ENCODE data around the gene PANK2. TPM values are rescaled to one million over a fixed set of nuclear protein-coding genes. Genes with fewer than 3 reads are reported as not detected.
A peak's percentile ranks its signal among the peaks of the same experiment; 100 is the strongest.
"Not testable (repeated sequence)": the region's sequence is repeated elsewhere in the genome, so short reads cannot be mapped to it uniquely, and the experiment has no call there.

PANK2 gene
- 53.7 TPM for total RNA-seq (ENCODE audit: unreplicated experiment)
- long read RNA-seq, transcript PANK2-202 (7 exons, 1,843 nt): minor isoform, 6 of 39 reads
- long read RNA-seq, transcript PANK2-201 (7 exons, 2,280 nt): major isoform, 19 of 39 reads
- long read RNA-seq, partial matches to known transcripts: 6 of 39 reads
- long read RNA-seq, other reads (novel, unspliced or antisense): 8 of 39 reads

- Mint-ChIP-seq H3K9me3 (ENCODE audit: unreplicated experiment) (no peaks in the 10 kb centered on the region), H3K4me3 (ENCODE audit: unreplicated experiment) (peak within 1 kb of the TSS; percentile 99), H3K27me3 (ENCODE audit: unreplicated experiment) (peaks cover 22% of the 10 kb centered on the region), H3K27ac (ENCODE audit: unreplicated experiment) (peak within 1 kb of the TSS; percentile 98), H3K4me1 (ENCODE audit: unreplicated experiment) (peaks cover 37% of the 10 kb centered on the region), H3K36me3 (ENCODE audit: low read depth, unreplicated experiment) (peaks cover 15% of the 10 kb centered on the region)
- TF ChIP-seq CTCF (IDR thresholded peaks at IDR 0.05; ENCODE audit: unreplicated experiment): peak; percentile 27
- peak; percentile 95 for DNase-seq (ENCODE audit: low spot score)
These were observed at the start of gene PANK2 for GRCh38 chr20:3888622-3889488. Gene PANK2 (plus strand): TSS chr20:3889387.

- not testable (repeated sequence) for H3K4me3 Mint-ChIP-seq (ENCODE audit: unreplicated experiment); DNase-seq (ENCODE audit: low spot score); H3K9me3 Mint-ChIP-seq (ENCODE audit: unreplicated experiment); H3K36me3 Mint-ChIP-seq (ENCODE audit: low read depth, unreplicated experiment); H3K27me3 Mint-ChIP-seq (ENCODE audit: unreplicated experiment)
- Mint-ChIP-seq H3K4me1 (ENCODE audit: unreplicated experiment) (peaks cover 17% of the 10 kb centered on the region), H3K27ac (ENCODE audit: unreplicated experiment) (peak overlapping the region; percentile 100)
These were observed 49.0 kb upstream of the PANK2 start for GRCh38 chr20:3840201-3840600.

GRCh38 chr20:3842348-3842930, 46.7 kb upstream of the PANK2 start:
- no peak for TF ChIP-seq CTCF (IDR thresholded peaks at IDR 0.05; ENCODE audit: unreplicated experiment)
- Mint-ChIP-seq H3K4me1 (ENCODE audit: unreplicated experiment) (peaks cover 24% of the 10 kb centered on the region), H3K27me3 (ENCODE audit: unreplicated experiment) (peaks cover 4% of the 10 kb centered on the region), H3K27ac (ENCODE audit: unreplicated experiment) (peak overlapping the region; percentile 93), H3K9me3 (ENCODE audit: unreplicated experiment) (no peaks in the 10 kb centered on the region), H3K4me3 (ENCODE audit: unreplicated experiment) (no peak overlapping the region), H3K36me3 (ENCODE audit: low read depth, unreplicated experiment) (peaks cover 6% of the 10 kb centered on the region)
- no peak for DNase-seq (ENCODE audit: low spot score)

GRCh38 chr20:3843490-3843889, 45.7 kb upstream of the PANK2 start:
- peaks cover 5% of the 10 kb centered on the region for H3K27me3 Mint-ChIP-seq (ENCODE audit: unreplicated experiment)
- H3K4me1 Mint-ChIP-seq (ENCODE audit: unreplicated experiment): peaks cover 29% of the 10 kb centered on the region
- DNase-seq (ENCODE audit: low spot score): no peak
- peak overlapping the region; percentile 42 for H3K27ac Mint-ChIP-seq (ENCODE audit: unreplicated experiment)
- H3K9me3 Mint-ChIP-seq (ENCODE audit: unreplicated experiment): no peaks in the 10 kb centered on the region
- peaks cover 6% of the 10 kb centered on the region for H3K36me3 Mint-ChIP-seq (ENCODE audit: low read depth, unreplicated experiment)
- no peak overlapping the region for H3K4me3 Mint-ChIP-seq (ENCODE audit: unreplicated experiment)
- no peak for TF ChIP-seq CTCF (IDR thresholded peaks at IDR 0.05; ENCODE audit: unreplicated experiment)

- DNase-seq (ENCODE audit: low spot score); H3K9me3 Mint-ChIP-seq (ENCODE audit: unreplicated experiment); H3K4me3 Mint-ChIP-seq (ENCODE audit: unreplicated experiment); H3K27me3 Mint-ChIP-seq (ENCODE audit: unreplicated experiment); H3K36me3 Mint-ChIP-seq (ENCODE audit: low read depth, unreplicated experiment): not testable (repeated sequence)
- H3K4me1 Mint-ChIP-seq (ENCODE audit: unreplicated experiment): peaks cover 29% of the 10 kb centered on the region
- peak overlapping the region; percentile 24 for H3K27ac Mint-ChIP-seq (ENCODE audit: unreplicated experiment)
These were observed 45.1 kb upstream of the PANK2 start for GRCh38 chr20:3843990-3844619.
